Suprapubic skin (tissue), 3 donors: ENCODE measurements around the gene EEFSEC.

ENCODE experiments used
- EP300 ChIP-seq: sonication (generic); formaldehyde crosslinking; IDR thresholded peaks from one replicate; pipeline ENCODE4 v1.6.1; 2017; ENCODE audit warnings: antibody characterized with exemption
- POLR2A ChIP-seq, 2 donors: fragments of 450-650 bp; IDR thresholded peaks; one replicate each; pipeline ENCODE4 v1.6.1; 2017; ENCODE audit warnings: antibody characterized with exemption in 2 of 2, mild to moderate bottlenecking in 2 of 2, moderate library complexity in 2 of 2
- TF ChIP-seq, protein P1 (sequence below), 2 donors: fragments of 200-600 bp in 1 of 2; fragments of 450-650 bp in 1 of 2; sonication (generic) in 1 of 2; IDR thresholded peaks; one replicate each; pipeline ENCODE4 v1.5.1; 2016 to 2019; ENCODE audit warnings: antibody characterized with exemption in 2 of 2, mild to moderate bottlenecking in 1 of 2, moderate library complexity in 1 of 2

GRCh38 chr3:128446821-128447220, 293.5 kb downstream of the EEFSEC start:
- no peak for TF ChIP-seq POLR2A (IDR thresholded peaks at IDR 0.05)
- TF ChIP-seq, protein P1, sequence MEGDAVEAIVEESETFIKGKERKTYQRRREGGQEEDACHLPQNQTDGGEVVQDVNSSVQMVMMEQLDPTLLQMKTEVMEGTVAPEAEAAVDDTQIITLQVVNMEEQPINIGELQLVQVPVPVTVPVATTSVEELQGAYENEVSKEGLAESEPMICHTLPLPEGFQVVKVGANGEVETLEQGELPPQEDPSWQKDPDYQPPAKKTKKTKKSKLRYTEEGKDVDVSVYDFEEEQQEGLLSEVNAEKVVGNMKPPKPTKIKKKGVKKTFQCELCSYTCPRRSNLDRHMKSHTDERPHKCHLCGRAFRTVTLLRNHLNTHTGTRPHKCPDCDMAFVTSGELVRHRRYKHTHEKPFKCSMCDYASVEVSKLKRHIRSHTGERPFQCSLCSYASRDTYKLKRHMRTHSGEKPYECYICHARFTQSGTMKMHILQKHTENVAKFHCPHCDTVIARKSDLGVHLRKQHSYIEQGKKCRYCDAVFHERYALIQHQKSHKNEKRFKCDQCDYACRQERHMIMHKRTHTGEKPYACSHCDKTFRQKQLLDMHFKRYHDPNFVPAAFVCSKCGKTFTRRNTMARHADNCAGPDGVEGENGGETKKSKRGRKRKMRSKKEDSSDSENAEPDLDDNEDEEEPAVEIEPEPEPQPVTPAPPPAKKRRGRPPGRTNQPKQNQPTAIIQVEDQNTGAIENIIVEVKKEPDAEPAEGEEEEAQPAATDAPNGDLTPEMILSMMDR (IDR thresholded peaks at IDR 0.05), result no peak
- no peak for TF ChIP-seq EP300
